HG03095 (cell line): ENCODE data around the gene HSD3B7.

Experiments used
- ATAC-seq: cut with Tn5 transposase; IDR thresholded peaks from one replicate; pipeline ENCODE4 v1.9.1; 2021; ENCODE audit warnings: moderate library complexity; ENCODE audit not compliant: unreplicated experiment

The HSD3B7 gene

GRCh38 chr16:30956601-30957455 lies 28.2 kb upstream of the HSD3B7 start:
- no peak for ATAC-seq

DNA sequence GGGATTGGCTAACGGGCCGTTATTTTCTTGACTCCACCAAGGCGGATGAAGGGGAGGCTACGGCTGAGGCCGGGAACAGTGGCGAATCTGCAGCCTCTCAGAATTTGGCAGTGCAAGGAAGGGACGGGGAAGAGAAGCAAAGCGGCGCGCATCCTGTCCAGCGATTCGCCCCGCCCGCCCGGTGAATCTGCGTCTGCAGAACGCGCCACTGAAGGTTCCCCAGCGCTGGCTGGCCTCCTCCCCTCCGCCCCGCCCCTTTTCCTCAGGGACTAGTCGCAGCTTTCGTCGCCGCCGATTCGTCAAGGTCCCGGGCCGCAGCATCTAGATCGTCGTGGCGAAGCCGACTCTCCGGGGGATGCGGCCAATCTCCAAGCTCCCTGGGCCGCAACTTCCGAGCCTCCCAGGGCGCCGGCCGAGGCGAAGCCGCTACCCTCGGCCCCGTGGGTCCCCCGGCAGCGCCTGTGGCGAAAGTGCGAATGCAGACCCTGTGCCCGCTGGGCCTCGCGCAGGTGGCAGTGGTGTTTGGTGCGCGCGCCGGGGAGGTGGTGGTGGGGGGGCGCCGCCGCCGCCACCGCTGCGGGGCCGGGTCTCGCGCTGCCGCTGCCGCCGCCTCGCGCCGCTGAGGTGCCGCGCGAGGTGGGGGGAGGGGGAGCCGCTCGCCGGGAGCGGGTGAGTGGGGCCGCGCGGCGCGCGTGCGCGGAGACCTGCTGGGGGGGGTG lies 27.4 kb upstream of the HSD3B7 start, which contains the start of gene SETD1A:
SETD1A (plus strand) TSS at position 299 of the 719 bp plus-strand sequence. CDS start 978 bp downstream, outside the sequence.
- ATAC-seq = peak; percentile 68

- ATAC-seq = no peak
Measured at GRCh38 chr16:30958175-30959079, 26.6 kb upstream of the HSD3B7 start.

DNA sequence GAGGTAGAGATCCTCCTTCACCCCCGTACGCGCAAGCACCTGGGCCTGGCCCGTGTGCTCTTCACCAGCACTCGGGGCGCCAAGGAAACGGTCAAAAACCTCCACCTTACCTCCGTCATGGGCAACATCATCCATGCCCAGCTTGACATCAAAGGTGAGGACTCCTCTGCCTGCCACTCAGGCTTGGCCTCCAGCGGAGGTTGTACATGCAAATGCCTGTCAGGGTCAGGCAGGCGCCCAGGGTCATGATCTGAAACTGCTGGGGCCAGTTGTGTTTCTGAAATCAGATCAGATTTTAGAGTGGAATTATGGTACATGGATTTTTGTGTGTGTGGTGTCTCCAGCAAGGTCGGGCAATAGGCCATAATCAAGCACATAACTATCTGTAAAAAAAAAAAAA lies 23.6 kb upstream of the HSD3B7 start:
- no peak for ATAC-seq

GRCh38 chr16:30963925-30964511 lies 21.0 kb upstream of the HSD3B7 start:
- ATAC-seq = no peak

DNA sequence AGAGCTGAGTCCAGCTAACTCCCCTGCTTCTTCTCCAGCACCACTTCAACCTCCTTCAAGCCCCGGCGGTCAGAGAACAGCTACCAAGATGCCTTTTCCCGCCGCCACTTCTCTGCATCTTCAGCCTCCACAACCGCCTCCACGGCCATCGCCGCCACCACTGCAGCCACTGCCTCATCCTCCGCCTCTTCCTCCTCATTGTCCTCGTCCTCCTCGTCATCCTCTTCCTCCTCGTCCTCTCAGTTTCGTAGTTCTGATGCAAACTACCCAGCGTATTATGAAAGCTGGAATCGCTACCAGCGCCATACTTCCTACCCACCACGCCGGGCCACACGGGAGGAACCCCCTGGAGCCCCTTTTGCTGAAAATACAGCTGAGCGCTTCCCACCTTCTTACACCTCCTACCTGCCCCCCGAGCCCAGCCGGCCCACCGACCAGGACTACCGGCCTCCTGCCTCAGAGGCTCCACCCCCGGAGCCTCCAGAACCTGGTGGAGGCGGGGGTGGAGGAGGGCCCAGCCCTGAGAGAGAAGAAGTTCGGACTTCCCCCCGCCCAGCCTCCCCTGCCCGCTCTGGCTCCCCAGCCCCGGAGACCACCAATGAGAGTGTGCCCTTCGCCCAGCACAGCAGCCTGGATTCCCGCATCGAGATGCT lies 20.3 kb upstream of the HSD3B7 start:
- no peak for ATAC-seq

- no peak for ATAC-seq
Measured at GRCh38 chr16:30965436-30965835, 19.6 kb upstream of the HSD3B7 start.

GRCh38 chr16:30966033-30966619 lies 18.9 kb upstream of the HSD3B7 start:
- ATAC-seq = no peak

GRCh38 chr16:30967795-30968194 lies 17.2 kb upstream of the HSD3B7 start:
- no peak for ATAC-seq

- no peak for ATAC-seq
Measured at GRCh38 chr16:30969246-30969842, 15.7 kb upstream of the HSD3B7 start.

DNA sequence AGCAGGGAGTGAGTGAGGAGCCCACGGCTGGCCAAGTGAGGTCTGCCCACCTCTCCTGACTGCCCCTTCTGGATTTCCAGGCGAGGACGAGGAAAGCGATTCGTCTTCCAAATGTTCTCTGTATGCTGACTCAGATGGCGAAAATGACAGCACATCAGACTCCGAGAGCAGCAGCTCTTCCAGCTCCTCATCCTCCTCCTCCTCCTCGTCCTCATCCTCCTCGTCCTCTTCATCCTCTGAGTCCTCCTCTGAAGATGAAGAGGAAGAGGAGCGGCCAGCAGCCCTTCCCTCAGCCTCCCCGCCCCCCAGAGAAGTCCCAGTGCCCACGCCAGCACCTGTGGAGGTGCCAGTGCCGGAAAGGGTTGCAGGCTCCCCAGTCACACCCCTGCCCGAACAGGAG lies 13.7 kb upstream of the HSD3B7 start:
- ATAC-seq = no peak

- no peak for ATAC-seq
Measured at GRCh38 chr16:30972872-30973271, 12.1 kb upstream of the HSD3B7 start.

DNA sequence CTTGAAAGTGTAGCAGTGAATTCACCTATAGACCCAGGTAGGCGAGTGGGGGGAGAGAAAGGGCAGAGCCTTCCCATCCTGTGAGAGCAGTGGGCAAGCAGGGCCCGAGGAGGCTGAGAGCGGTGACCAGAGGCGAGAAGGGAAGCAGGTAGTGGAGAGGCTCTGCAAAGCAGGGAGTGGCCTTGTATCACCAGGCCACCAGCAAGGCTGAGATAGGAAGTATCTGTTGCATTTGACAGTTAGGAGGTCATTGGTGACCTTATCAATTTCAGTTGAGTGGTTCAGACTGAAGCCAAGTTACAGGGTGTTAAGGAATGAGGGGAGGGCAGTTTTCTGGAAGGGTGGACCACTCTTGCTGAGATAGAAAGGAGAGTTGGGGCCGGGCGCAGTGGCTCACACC lies 10.7 kb upstream of the HSD3B7 start:
- ATAC-seq = no peak

DNA sequence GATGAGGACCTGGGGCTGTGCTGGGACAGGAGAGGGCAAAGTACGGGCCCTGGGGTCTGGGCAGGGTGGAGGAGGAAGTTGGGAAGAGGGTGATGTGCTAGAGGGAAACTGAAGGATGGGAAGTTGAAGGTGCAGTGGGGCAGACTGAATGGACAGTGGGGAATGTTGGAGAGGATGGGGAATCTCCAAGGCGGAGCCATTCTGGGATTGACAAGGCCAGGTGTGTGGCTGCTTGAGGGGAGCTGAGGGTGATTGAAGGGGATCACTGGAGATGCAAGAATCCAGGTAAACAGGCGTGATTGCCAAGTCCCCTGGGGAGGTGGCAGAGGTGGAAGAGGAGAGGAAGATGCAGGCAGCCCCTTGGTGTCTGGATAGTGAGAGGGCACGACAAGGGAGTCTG lies 8.5 kb upstream of the HSD3B7 start:
- ATAC-seq = no peak

- no peak for ATAC-seq
Measured at GRCh38 chr16:30977502-30977901, 7.5 kb upstream of the HSD3B7 start.

DNA sequence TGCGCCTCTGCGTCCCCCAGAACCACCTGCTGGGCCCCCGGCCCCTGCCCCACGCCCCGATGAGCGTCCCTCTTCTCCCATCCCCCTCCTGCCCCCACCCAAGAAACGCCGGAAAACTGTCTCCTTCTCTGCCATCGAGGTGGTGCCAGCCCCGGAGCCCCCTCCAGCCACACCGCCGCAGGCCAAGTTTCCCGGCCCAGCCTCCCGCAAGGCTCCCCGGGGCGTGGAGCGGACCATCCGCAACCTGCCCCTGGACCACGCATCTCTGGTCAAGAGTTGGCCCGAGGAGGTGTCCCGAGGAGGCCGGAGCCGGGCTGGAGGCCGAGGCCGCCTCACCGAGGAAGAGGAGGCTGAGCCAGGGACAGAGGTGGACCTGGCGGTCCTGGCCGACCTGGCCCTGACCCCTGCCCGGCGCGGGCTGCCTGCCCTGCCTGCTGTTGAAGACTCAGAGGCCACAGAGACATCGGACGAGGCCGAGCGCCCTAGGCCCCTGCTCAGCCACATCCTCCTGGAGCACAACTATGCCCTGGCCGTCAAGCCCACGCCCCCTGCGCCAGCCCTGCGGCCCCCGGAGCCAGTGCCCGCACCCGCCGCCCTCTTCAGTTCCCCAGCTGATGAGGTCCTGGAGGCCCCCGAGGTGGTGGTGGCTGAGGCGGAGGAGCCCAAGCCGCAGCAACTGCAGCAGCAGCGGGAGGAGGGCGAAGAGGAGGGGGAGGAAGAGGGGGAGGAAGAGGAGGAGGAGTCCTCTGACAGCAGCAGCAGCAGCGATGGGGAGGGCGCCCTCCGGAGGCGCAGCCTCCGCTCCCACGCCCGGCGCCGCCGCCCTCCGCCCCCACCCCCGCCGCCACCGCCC lies 5.6 kb upstream of the HSD3B7 start:
- no peak for ATAC-seq

DNA sequence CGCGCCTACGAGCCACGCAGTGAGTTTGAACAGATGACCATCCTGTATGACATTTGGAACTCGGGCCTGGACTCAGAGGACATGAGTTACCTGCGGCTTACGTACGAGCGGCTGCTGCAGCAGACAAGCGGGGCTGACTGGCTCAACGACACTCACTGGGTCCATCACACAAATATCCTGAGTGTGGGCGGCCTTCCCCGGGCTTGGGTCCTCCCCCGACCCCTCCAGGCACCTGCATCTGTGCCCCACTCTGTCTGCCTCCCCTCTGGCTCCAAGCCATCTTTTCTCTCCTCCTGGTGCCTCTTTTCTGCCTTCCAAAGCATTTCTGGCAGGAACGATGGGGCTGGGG lies 5.0 kb upstream of the HSD3B7 start:
- ATAC-seq = no peak

- ATAC-seq = no peak
Measured at GRCh38 chr16:30980434-30980833, 4.6 kb upstream of the HSD3B7 start.

DNA sequence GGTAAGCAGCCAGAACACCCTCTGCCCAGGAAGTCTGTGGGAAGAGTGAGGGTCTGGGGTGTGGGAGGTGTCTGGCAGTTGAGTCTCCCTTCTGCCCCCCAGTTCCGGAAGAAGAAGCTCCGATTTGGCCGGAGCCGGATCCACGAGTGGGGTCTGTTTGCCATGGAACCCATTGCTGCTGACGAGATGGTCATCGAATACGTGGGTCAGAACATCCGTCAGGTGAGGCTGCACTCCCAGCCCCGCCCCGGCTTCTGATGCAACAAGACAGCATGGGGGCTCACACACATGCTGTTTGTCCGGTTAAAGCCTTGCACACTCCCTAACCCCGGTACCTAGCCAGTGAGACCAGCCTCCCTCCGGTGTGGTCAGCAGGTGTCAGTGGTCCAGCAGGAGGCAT lies 4.0 kb upstream of the HSD3B7 start:
- no peak for ATAC-seq
